Upper lobe of left lung (tissue), 6 donors: ENCODE measurements around the gene SENP5. TPM values are rescaled to one million over a fixed set of nuclear protein-coding genes. Genes with fewer than 3 reads are reported as not detected.

ENCODE experiments used
- ATAC-seq, 2 donors: fragments of 200-7000 bp; cut with Tn5 transposase; one replicate each; pipeline ENCODE4 v1.9.1; 2022; ENCODE audit warnings: mild to moderate bottlenecking in 2 of 2, moderate library complexity in 2 of 2; ENCODE audit not compliant: low FRiP score in 2 of 2
- DNase-seq, 2 donors: peaks; one replicate each; pipeline ENCODE4 v3.0.0-alpha.2; 2019 to 2020
- H3K27ac ChIP-seq, 4 donors: fragments of 200-600 bp; sonication (generic); one replicate each; pipeline ENCODE4 v1.5.1; 2016 to 2019
- H3K27me3 ChIP-seq, 4 donors: fragments of 200-600 bp; sonication (generic); one replicate each; pipeline ENCODE4 v1.5.1; 2017 to 2019
- H3K36me3 ChIP-seq, 4 donors: fragments of 200-600 bp; sonication (generic); one replicate each; pipeline ENCODE4 v1.5.1; 2016 to 2019
- H3K4me1 ChIP-seq, 4 donors: fragments of 200-600 bp; sonication (generic); one replicate each; pipeline ENCODE4 v1.5.1; 2018 to 2019
- H3K4me3 ChIP-seq, 4 donors: fragments of 200-600 bp; sonication (generic); one replicate each; pipeline ENCODE4 v1.5.1; 2017 to 2019; ENCODE audit warnings: mild to moderate bottlenecking in 2 of 4, moderate library complexity in 1 of 4
- H3K9me3 ChIP-seq, 4 donors: fragments of 200-600 bp; sonication (generic); one replicate each; pipeline ENCODE4 v1.5.1; 2018 to 2019
- EP300 ChIP-seq, 4 donors: sonication (generic); formaldehyde crosslinking; IDR thresholded peaks; one replicate each; pipeline ENCODE4 v1.5.1; 2017; ENCODE audit warnings: antibody characterized with exemption in 4 of 4, control low read depth in 2 of 4
- POLR2A ChIP-seq, 4 donors: fragments of 450-650 bp; IDR thresholded peaks; one replicate each; pipeline ENCODE4 v1.5.1; 2016 to 2017; ENCODE audit warnings: antibody characterized with exemption in 4 of 4, mild to moderate bottlenecking in 2 of 4
- POLR2AphosphoS5 ChIP-seq, 2 donors: sonication (generic); formaldehyde crosslinking; IDR thresholded peaks; one replicate each; pipeline ENCODE4 v1.5.1; 2017; ENCODE audit warnings: antibody characterized with exemption in 2 of 2
- WGBS, 2 donors: methylation state at CpG; one replicate each; pipeline ENCODE4 v1.1.5; 2017 to 2018; 5-methylcytosine and 5-hydroxymethylcytosine counted together
- total RNA-seq, 6 donors: library from RNA; depleted of rRNA in 4 of 6; stranded (reverse); fragments of >200 nt in 4 of 6; gene quantifications; one replicate each; pipeline versions ENCODE4 v1.1.0 to v1.2.1, GENCODE V29; 2016 to 2021
- TF ChIP-seq, protein P1 (sequence below), 6 experiments: fragments of 450-650 bp in 4 of 6; fragments of 200-600 bp in 2 of 6; sonication (generic) in 2 of 6; IDR thresholded peaks; one replicate each; pipeline ENCODE4 v1.5.1; 2016 to 2019; ENCODE audit warnings: antibody characterized with exemption in 6 of 6
- donor health status: DM: no; HTN: no; CAD: no; lungs with moderate emphysema.
- donor health status: DM: no; HTN: yes; CAD: no; lungs with severe emphysema.

The SENP5 gene
- total RNA-seq, 6 donors from 2014 or later = 25.8 to 67.1 (median 41.5) TPM

DNA sequence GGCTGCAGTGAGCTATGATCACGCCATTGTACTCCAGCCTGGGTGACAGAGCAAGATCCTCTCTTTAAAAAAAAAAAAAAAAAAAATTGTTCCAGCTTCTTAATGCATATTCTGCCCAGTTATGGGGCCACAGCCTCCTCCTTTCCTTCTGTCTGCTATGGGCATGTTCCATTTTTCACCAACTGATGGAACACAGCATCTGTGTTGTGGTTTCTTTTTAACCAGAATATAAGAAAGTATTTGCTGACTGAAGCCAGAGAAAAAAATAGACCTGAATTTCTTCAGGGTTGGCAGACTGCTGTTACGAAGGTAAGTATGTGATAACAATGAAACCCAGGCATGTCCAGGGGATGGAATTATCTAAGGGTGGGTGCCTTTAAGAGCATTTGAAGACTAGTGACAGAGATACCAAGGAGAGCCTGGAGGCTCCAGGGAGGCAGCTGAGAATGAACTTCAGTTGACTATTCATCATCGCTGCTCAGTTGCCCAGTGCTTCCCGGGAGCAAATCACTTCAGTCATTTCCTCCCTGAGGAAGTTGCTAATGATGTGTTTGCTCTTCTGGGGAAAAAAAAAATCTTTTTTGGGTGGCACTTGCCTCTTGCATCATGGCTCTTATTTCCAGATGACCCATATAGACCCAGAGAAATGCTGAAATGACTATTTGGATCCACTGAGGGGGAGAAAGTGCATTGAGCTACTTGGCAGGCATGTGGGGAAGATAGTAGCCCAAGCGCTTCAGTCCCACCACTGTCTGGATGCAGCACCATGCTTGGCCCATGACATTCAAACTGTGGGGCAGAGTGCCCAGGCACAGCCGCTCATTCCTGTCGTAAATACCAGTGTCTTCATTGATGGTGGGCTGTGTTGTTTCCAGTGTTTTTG is 60.1 kb downstream of the SENP5 start:
- Histone ChIP-seq H3K27me3 (no peaks in the 10 kb centered on the region), H3K4me3 (no peak overlapping the region), H3K36me3 (peaks cover 4 to 69% (median 32%) of the 10 kb centered on the region in 4 donors), H3K27ac (no peak overlapping the region), H3K9me3 (no peaks in the 10 kb centered on the region), H3K4me1 (no peaks in the 10 kb centered on the region)
- no peak for DNase-seq
- TF ChIP-seq POLR2AphosphoS5 (IDR thresholded peaks at IDR 0.05) (no peak), EP300 (IDR thresholded peaks at IDR 0.05) (no peak), POLR2A (IDR thresholded peaks at IDR 0.05) (no peak)
- TF ChIP-seq, protein P1, sequence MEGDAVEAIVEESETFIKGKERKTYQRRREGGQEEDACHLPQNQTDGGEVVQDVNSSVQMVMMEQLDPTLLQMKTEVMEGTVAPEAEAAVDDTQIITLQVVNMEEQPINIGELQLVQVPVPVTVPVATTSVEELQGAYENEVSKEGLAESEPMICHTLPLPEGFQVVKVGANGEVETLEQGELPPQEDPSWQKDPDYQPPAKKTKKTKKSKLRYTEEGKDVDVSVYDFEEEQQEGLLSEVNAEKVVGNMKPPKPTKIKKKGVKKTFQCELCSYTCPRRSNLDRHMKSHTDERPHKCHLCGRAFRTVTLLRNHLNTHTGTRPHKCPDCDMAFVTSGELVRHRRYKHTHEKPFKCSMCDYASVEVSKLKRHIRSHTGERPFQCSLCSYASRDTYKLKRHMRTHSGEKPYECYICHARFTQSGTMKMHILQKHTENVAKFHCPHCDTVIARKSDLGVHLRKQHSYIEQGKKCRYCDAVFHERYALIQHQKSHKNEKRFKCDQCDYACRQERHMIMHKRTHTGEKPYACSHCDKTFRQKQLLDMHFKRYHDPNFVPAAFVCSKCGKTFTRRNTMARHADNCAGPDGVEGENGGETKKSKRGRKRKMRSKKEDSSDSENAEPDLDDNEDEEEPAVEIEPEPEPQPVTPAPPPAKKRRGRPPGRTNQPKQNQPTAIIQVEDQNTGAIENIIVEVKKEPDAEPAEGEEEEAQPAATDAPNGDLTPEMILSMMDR (IDR thresholded peaks at IDR 0.05) = no peak
- WGBS, 2 donors = 81 to 85% methylated on average over 7 of the region's 7 CpGs
- ATAC-seq = no peak

DNA sequence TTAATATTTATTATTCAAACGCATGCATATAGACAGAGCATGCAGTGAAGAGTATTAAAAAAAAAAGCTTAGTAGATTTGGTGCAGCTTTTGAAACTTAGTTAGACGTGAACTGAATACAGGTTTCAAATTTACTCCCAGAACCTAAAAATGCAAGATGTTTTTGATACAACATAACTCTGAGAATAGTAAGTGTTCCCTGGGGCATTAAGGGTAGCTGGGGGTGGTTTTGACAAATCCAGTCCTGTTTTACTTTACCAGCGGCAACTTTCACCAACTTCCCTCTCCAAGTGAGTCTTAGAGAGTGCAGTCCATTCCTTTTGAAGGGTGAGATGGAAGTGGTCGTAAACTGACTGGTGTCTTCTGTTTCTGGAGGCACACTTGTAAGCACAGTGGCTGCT is 63.4 kb downstream of the SENP5 start:
- Histone ChIP-seq H3K9me3 (no peaks in the 10 kb centered on the region), H3K4me1 (no peaks in the 10 kb centered on the region), H3K27me3 (no peaks in the 10 kb centered on the region), H3K36me3 (peaks cover 20 to 89% (median 61%) of the 10 kb centered on the region in 4 donors), H3K4me3 (no peak overlapping the region), H3K27ac (no peak overlapping the region)
- DNase-seq = no peak
- TF ChIP-seq, protein P1 (IDR thresholded peaks at IDR 0.05) = no peak
- TF ChIP-seq POLR2A (IDR thresholded peaks at IDR 0.05) = no peak
- TF ChIP-seq EP300 (IDR thresholded peaks at IDR 0.05) = no peak
- no peak for TF ChIP-seq POLR2AphosphoS5 (IDR thresholded peaks at IDR 0.05)
- ATAC-seq = no peak
- 91 to 95% methylated on average over 4 of the region's 4 CpGs for WGBS, 2 donors

DNA sequence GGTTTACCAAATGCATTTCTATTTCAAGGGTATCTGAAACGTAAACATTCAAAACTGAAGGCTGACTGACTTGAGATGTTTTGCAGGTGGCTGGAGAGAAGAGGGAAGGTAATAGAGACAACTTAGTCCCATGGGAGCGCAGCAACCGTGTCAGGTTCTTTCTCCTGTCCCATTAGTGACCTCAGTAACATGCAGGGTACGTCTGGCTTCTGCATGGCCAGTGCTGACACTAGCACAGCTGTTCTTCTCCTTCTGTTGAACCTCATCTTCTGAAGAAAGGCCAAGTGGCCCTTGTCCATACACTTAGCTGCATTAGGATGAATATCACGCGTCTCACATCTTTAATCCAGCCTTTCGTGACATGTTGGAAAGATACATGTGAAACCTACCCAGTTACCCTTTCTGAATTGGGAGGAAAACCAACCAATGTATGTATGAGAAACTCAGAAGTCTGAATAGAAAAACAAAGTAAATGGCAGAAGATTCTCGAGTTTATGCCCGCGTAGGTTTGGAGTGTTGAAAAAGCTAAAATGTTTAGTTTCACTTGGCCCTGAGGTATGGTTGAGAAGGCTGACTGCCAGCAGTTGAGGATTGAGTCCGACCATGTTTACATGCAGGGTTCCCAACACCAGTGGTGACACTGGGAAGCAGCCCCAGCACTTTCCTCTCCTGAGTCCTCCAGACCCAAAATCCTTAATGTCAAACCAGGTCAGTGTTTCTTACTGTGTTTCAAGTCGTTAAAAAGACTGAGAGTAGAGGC is 64.3 kb downstream of the SENP5 start:
- TF ChIP-seq, protein P1 (IDR thresholded peaks at IDR 0.05) = no peak
- TF ChIP-seq EP300 (IDR thresholded peaks at IDR 0.05) (no peak), POLR2A (IDR thresholded peaks at IDR 0.05) (no peak), POLR2AphosphoS5 (IDR thresholded peaks at IDR 0.05) (no peak)
- WGBS, 2 donors = 91% methylated on average over 12 of the region's 12 CpGs
- no peak for ATAC-seq
- Histone ChIP-seq H3K4me3 (no peak overlapping the region), H3K4me1 (no peaks in the 10 kb centered on the region), H3K27me3 (no peaks in the 10 kb centered on the region), H3K27ac (no peak overlapping the region), H3K36me3 (peaks cover 23 to 97% (median 70%) of the 10 kb centered on the region in 4 donors), H3K9me3 (no peaks in the 10 kb centered on the region)
- DNase-seq = no peak

DNA sequence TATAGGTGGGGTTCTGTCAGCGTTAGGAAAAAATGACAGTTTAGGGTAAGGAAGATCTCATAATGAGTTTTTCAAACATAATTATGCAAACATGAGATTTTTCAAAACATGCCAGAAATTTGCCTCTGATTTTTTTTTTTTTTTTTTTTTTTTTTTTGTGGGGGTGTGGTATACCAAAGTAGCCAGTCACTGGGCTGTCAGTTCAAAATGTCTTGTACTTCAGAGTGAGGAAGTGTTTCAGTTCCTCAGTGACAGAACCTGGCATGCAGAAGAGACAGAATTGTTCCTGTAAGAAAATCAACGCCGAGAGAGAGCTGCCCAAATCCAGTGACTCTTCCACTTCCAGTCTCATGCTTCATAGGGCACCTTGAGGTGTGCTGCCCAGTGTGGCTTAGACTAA is 64.9 kb downstream of the SENP5 start:
- H3K4me3 ChIP-seq = no peak overlapping the region
- ATAC-seq = no peak
- no peaks in the 10 kb centered on the region for H3K9me3 ChIP-seq
- no peak for DNase-seq
- TF ChIP-seq POLR2AphosphoS5 (IDR thresholded peaks at IDR 0.05) = no peak
- no peak for TF ChIP-seq POLR2A (IDR thresholded peaks at IDR 0.05)
- TF ChIP-seq, protein P1 (IDR thresholded peaks at IDR 0.05) = no peak
- TF ChIP-seq EP300 (IDR thresholded peaks at IDR 0.05) = no peak
- H3K4me1 ChIP-seq = no peaks in the 10 kb centered on the region
- H3K27ac ChIP-seq = no peak overlapping the region
- no peaks in the 10 kb centered on the region for H3K27me3 ChIP-seq
- WGBS, 2 donors = 91 to 95% methylated on average over 3 of the region's 3 CpGs
- H3K36me3 ChIP-seq = peaks cover 29 to 98% (median 76%) of the 10 kb centered on the region in 4 donors
